ENCODE data around the gene GAS2L2.

- TF ChIP-seq CTCF (IDR thresholded peaks at IDR 0.05) (no peak), POLR2AphosphoS5 (IDR thresholded peaks at IDR 0.05; ENCODE audit: low read depth, low read length) (no peak)
- TF ChIP-seq, protein P1, sequence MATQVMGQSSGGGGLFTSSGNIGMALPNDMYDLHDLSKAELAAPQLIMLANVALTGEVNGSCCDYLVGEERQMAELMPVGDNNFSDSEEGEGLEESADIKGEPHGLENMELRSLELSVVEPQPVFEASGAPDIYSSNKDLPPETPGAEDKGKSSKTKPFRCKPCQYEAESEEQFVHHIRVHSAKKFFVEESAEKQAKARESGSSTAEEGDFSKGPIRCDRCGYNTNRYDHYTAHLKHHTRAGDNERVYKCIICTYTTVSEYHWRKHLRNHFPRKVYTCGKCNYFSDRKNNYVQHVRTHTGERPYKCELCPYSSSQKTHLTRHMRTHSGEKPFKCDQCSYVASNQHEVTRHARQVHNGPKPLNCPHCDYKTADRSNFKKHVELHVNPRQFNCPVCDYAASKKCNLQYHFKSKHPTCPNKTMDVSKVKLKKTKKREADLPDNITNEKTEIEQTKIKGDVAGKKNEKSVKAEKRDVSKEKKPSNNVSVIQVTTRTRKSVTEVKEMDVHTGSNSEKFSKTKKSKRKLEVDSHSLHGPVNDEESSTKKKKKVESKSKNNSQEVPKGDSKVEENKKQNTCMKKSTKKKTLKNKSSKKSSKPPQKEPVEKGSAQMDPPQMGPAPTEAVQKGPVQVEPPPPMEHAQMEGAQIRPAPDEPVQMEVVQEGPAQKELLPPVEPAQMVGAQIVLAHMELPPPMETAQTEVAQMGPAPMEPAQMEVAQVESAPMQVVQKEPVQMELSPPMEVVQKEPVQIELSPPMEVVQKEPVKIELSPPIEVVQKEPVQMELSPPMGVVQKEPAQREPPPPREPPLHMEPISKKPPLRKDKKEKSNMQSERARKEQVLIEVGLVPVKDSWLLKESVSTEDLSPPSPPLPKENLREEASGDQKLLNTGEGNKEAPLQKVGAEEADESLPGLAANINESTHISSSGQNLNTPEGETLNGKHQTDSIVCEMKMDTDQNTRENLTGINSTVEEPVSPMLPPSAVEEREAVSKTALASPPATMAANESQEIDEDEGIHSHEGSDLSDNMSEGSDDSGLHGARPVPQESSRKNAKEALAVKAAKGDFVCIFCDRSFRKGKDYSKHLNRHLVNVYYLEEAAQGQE (IDR thresholded peaks at IDR 0.05; ENCODE audit: insufficient read depth in 1 of 2, low read depth in 2 of 2, low read length in 1 of 2) = no peak
Observed at GRCh38 chr17:35788477-35789368, 35.7 kb upstream of the GAS2L2 start.

Data from Panc1 (cell line).